C4-2B (cell line): ENCODE data around the gene NOTCH3.

ENCODE experiments used
- ZFX ChIP-seq: fragments of 450-650 bp; IDR thresholded peaks from 2 replicates; pipeline ENCODE4 v1.6.1; 2017
- TF ChIP-seq, protein P1 (sequence below): fragments of 450-650 bp; conservative IDR thresholded peaks from 2 replicates; pipeline ENCODE4 v1.5.1; 2017; ENCODE audit warnings: mild to moderate bottlenecking

GRCh38 chr19:15116856-15117255, 83.9 kb downstream of the NOTCH3 start:
- TF ChIP-seq, protein P1, sequence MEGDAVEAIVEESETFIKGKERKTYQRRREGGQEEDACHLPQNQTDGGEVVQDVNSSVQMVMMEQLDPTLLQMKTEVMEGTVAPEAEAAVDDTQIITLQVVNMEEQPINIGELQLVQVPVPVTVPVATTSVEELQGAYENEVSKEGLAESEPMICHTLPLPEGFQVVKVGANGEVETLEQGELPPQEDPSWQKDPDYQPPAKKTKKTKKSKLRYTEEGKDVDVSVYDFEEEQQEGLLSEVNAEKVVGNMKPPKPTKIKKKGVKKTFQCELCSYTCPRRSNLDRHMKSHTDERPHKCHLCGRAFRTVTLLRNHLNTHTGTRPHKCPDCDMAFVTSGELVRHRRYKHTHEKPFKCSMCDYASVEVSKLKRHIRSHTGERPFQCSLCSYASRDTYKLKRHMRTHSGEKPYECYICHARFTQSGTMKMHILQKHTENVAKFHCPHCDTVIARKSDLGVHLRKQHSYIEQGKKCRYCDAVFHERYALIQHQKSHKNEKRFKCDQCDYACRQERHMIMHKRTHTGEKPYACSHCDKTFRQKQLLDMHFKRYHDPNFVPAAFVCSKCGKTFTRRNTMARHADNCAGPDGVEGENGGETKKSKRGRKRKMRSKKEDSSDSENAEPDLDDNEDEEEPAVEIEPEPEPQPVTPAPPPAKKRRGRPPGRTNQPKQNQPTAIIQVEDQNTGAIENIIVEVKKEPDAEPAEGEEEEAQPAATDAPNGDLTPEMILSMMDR, result no peak
- TF ChIP-seq ZFX, result no peak
